Stimulated activated CD4-positive, alpha-beta T cell treated with anti-CD3 and anti-CD28 coated beads, Interleukin-1b, Interleukin-23, amount 100 ng/mL, for 1 hour (primary cell): ENCODE measurements around the gene AGAP1.

ENCODE experiments used
- DNase-seq, 2 donors: peaks; one replicate each; pipeline ENCODE4 v3.0.0-alpha.2; 2020; ENCODE audit warnings: low read depth in 2 of 2

AGAP1 gene

GRCh38 chr2:236095504-236095903 lies 601.7 kb downstream of the AGAP1 start:
- DNase-seq, result no peak

DNA sequence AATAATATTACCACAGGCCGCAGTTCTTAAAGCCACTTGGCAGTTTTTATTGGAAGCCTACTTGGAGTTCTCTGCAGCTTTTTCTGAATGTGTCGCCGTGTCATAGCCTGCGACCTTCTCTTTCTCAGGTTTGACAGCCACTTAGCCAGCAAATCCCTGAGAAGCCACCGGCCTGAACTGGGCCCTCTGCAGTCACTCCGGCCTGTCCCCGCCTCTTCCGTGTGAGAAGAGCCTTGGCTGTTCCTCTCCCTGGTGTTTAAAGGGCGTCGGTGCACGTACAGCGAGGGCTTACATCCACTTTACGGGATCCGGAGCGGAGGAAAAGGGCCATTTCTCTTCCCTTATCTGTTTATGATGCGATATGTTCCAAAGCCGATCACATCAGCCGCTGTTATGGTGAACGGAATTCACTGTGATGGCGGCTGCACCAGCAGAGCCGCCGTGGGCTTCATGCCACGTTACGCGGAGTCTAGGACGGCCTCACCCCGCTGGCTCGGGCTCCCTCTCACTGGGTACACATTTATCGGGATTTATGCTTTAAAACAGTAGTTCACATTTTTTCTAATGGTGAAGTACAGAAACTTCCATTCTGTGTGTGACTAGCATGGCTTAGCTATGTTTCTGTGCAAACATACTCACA lies 607.6 kb downstream of the AGAP1 start:
- no peak for DNase-seq

- DNase-seq, result no peak
Observed at GRCh38 chr2:236102971-236103370, 609.1 kb downstream of the AGAP1 start.

GRCh38 chr2:236103981-236104380 lies 610.1 kb downstream of the AGAP1 start:
- DNase-seq, result no peak

DNA sequence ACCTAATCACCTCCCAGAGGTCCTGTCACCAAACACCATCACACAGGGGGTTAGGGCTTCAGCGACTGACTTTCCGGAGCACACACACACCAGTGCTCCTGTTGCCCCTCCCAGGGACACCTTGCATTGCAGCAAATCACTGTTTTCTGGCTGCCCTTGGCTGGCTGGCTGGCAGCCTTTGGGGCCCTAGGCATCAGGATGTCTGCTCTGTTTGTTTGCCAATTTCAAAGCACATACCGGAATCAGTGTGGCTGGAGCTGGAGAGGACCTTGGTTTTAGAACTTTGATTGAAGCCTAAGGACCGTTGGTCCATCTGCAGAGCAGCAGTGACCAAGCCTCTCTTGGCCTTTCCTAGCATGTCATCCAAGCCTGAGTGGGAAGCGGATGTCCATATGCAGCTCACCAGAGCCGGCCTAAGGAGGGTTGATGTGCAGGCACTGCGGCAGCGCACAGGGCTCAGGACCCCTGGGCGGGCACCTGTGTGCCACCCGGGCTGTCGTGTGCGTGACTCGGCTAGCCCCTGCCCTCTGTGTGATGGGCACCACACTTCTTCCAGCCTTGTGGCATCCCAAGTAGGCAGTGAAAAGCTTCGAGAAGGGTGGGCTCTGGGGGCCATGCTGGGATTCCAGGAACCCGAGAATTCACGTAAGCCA lies 612.2 kb downstream of the AGAP1 start:
- DNase-seq, result no peak

- DNase-seq, result no peak
Observed at GRCh38 chr2:236106761-236107160, 612.9 kb downstream of the AGAP1 start.

DNA sequence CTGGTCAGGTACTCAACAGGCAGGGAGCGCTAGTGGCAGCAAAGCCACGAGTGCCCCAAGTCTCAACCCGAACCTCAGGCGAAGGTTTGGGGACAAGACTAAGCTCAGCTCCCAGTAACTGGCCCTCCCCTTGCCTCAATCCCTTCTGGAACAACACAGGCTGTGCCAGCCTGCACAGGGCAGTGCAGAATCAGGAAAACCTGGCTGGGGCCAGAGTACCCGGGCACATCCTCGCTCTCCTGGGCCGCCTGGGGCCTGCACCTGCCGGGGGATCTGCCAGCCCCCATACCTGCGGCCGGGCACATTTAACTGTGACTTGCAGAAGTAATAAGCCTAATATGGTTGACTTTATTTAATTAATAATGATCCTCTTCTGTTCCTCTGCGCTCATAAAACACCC lies 613.7 kb downstream of the AGAP1 start:
- no peak for DNase-seq

DNA sequence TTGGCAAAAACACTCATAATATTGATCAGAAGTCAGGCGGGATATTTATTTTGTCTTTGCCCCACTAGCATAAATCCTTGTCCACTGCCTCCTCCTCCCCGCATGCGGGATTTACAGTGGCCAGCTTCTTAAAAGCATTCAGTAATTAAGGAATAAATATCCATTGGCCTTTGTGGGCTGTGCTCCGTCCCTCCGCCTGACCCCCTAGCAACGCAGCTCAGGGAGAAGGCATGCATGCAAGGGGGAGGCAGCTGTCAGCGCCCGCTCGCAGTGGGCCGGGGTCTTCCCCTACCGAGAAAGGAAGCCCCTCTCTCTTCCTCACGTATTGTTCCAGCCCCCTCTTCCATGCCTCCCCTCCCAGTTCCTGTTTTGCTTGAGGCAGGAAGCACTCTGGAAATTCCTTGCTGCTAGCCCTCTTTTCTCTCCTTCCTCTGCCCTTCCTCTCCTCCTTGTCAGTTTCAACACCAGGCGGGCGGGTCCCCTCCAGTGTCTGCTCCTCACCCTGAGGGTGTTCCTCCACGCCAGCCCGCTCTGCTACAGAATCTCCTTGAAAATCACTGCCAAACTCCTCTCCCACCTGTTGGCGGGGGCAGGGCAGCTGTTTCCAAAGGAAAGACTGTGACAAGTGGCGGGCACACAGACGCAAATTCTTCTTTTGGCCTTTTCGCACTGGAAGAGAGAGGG lies 614.2 kb downstream of the AGAP1 start:
- no peak for DNase-seq

GRCh38 chr2:236109061-236109460 lies 615.2 kb downstream of the AGAP1 start:
- DNase-seq, result no peak

GRCh38 chr2:236109473-236109872 lies 615.6 kb downstream of the AGAP1 start:
- DNase-seq, result no peak

- DNase-seq, result no peak
Observed at GRCh38 chr2:236112466-236112865, 618.6 kb downstream of the AGAP1 start.

DNA sequence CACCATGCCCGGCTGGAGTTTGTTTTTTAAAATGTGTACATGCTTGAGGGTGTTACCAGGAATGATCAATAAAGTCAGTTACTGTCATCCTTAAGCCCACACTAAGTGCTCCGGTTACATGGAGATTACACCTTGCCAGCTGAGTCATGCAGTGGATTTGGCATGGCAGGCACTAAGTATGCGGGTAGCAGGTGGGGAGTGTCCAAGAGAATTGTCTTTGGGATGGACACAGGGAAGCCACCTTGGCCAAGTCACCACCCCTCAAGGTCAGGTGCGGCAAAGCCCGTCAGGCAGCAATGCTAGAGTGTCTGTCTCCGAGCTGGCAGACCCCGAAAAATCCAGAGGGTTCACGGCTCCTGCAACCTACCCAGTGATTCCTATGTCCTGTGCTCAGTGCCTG lies 619.6 kb downstream of the AGAP1 start:
- DNase-seq, result no peak

- DNase-seq, result no peak
Observed at GRCh38 chr2:236113948-236114347, 620.1 kb downstream of the AGAP1 start.

GRCh38 chr2:236114959-236115358 lies 621.1 kb downstream of the AGAP1 start:
- DNase-seq, result no peak

DNA sequence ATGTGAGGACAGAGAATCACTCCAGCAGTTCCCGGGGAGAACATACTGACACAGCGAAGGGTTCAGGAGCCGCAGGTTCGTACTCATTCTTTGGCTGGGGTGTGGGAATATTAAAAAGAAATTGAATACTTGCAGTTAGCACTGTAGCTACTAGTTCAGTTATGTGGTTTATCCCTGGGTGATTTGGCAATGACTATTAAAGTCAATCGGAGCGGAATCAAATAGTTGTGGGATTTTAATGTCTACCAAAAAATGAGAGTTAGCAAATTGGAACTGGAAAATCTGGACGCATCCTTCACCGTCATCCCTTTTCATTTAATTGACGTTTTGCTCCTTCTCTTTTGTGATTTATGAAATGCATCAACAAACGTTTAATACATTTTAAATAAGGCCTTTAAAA lies 623.6 kb downstream of the AGAP1 start:
- DNase-seq, result no peak

DNA sequence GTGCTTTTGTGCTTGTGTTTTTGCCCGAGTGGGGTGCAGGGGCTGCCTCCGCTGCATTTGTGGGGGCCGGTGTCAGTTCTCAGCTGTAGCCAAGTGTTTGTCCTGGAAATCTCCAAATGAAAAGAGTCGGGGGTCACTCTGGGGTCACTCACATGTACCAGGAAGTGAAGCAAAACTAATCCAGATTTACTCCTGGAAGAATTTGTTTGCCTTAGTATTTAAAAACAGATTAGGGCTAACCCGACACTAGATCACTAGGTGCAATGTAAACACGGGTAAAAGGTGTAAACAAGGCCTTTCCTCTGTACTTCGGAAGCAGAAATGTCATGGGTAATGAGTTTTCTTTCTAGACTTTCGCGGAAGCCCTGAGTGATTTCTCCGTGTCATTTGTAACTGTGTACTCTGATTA lies 624.0 kb downstream of the AGAP1 start:
- no peak for DNase-seq

- no peak for DNase-seq
Observed at GRCh38 chr2:236119003-236119402, 625.2 kb downstream of the AGAP1 start.

- no peak for DNase-seq
Observed at GRCh38 chr2:236119476-236119875, 625.6 kb downstream of the AGAP1 start.

DNA sequence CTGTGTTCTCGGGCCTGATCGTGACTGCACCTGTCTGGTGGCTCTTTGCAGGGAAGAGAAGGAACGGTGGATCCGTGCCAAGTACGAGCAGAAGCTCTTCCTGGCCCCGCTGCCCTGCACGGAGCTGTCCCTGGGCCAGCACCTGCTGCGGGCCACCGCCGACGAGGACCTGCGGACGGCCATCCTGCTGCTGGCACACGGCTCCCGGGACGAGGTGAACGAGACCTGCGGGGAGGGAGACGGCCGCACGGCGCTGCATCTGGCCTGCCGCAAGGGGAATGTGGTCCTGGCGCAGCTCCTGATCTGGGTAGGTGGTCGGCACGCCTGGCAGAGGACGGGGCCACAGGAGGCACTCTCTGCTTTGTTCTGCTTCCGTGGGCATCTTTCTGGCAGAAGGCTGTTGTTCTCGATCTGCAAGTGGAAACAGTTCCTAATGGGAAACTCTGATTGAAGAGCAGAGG lies 626.3 kb downstream of the AGAP1 start:
- DNase-seq, result no peak

GRCh38 chr2:236120829-236121228 lies 627.0 kb downstream of the AGAP1 start:
- DNase-seq, result no peak

- DNase-seq, result no peak
Observed at GRCh38 chr2:236121546-236121945, 627.7 kb downstream of the AGAP1 start.

- DNase-seq, result no peak
Observed at GRCh38 chr2:236122236-236122635, 628.4 kb downstream of the AGAP1 start.

DNA sequence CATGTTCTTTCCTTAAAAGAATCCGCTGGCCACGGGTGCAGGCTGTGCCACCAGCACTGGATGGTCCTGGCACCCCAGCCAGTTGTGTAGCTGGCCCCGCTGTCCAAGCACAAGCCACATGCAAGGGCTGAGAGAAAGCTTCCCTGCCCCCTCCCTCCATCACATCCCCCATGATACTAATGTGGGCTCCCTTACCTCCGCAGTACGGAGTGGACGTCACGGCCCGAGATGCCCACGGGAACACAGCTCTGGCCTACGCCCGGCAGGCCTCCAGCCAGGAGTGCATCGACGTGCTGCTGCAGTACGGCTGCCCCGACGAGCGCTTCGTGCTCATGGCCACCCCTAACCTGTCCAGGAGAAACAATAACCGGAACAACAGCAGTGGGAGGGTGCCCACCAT lies 629.9 kb downstream of the AGAP1 start:
- no peak for DNase-seq
